Gastrocnemius medialis (tissue), 4 donors: ENCODE measurements around the gene EHD4. TPM values are rescaled to one million over a fixed set of nuclear protein-coding genes. Genes with fewer than 3 reads are reported as not detected.

Source experiments
- ATAC-seq, 2 donors: fragments of 150-250 bp; one replicate each; pipeline ENCODE4 v1.9.1; 2016
- DNase-seq, 2 donors: peaks; one replicate each; pipeline ENCODE4 v3.0.0-alpha.2; 2019
- H3K27ac ChIP-seq, 4 donors: fragments of 200-600 bp; sonication (generic); 1 replicate in 1 of 4; 2 replicates in 3 of 4; pipeline ENCODE4 v1.5.1; 2016 to 2018; ENCODE audit warnings: mild to moderate bottlenecking in 2 of 4, moderate library complexity in 1 of 4
- H3K27me3 ChIP-seq, 3 donors: fragments of 200-600 bp; sonication (generic) in 2 of 3; 1 replicate in 1 of 3; 2 replicates in 2 of 3; pipeline versions ENCODE4 v1.5.1 to v1.6.0; 2016 to 2019; ENCODE audit warnings: mild to moderate bottlenecking in 1 of 3, moderate library complexity in 1 of 3
- H3K36me3 ChIP-seq, 2 donors: fragments of 200-600 bp; sonication (generic) in 1 of 2; one replicate each; pipeline ENCODE4 v1.5.1; 2017 to 2018
- H3K4me1 ChIP-seq, 2 donors: fragments of 200-600 bp; sonication (generic) in 1 of 2; one replicate each; pipeline ENCODE4 v1.5.1; 2016 to 2017; ENCODE audit warnings: mild to moderate bottlenecking in 2 of 2
- H3K4me3 ChIP-seq, 4 donors: fragments of 200-600 bp; sonication (generic) in 3 of 4; 1 replicate in 1 of 4; 2 replicates in 3 of 4; pipeline ENCODE4 v1.5.1; 2016 to 2019; ENCODE audit warnings: mild to moderate bottlenecking in 2 of 4
- H3K9me3 ChIP-seq, 3 donors: fragments of 200-600 bp; sonication (generic) in 2 of 3; 1 replicate in 1 of 3; 2 replicates in 2 of 3; pipeline ENCODE4 v1.5.1; 2016 to 2019
- POLR2A ChIP-seq, 2 donors: fragments of 450-650 bp; IDR thresholded peaks; one replicate each; pipeline ENCODE4 v1.6.1; 2017; ENCODE audit warnings: antibody characterized with exemption in 2 of 2, mild to moderate bottlenecking in 2 of 2, moderate library complexity in 2 of 2
- in situ Hi-C, 4 donors: fragments of 200-750 bp; cut with MboI; loops; one replicate each; pipeline versions ENCODE4 v1.15.0 to v1.8.0; 2017; ENCODE audit warnings: low sequenced_read_pairs in 4 of 4
- intact Hi-C: fragments of 100-400 bp; cut with DNase I; formaldehyde crosslinking; loops from one replicate; pipeline ENCODE4 v1.15.1; 2023; ENCODE audit warnings: low total_unique reads
- total RNA-seq, 4 donors: library from RNA; depleted of rRNA; stranded (reverse); fragments of >200 nt; gene quantifications; one replicate each; pipeline versions ENCODE4 v1.1.0 to v1.2.3, GENCODE V29; 2016
- TF ChIP-seq, protein P1 (sequence below), 5 experiments: fragments of 450-650 bp in 3 of 5; fragments of 200-600 bp in 2 of 5; sonication (generic) in 2 of 5; IDR thresholded peaks in 4 of 5; conservative IDR thresholded peaks in 1 of 5; 1 replicate in 4 of 5; 2 replicates in 1 of 5; pipeline ENCODE4 v1.5.1; 2016 to 2019; ENCODE audit warnings: antibody characterized with exemption in 5 of 5, mild to moderate bottlenecking in 3 of 5, moderate library complexity in 3 of 5

The EHD4 gene
- total RNA-seq, 4 donors from 2014 or later = 3.8 to 7.1 (median 4.3) TPM

DNA sequence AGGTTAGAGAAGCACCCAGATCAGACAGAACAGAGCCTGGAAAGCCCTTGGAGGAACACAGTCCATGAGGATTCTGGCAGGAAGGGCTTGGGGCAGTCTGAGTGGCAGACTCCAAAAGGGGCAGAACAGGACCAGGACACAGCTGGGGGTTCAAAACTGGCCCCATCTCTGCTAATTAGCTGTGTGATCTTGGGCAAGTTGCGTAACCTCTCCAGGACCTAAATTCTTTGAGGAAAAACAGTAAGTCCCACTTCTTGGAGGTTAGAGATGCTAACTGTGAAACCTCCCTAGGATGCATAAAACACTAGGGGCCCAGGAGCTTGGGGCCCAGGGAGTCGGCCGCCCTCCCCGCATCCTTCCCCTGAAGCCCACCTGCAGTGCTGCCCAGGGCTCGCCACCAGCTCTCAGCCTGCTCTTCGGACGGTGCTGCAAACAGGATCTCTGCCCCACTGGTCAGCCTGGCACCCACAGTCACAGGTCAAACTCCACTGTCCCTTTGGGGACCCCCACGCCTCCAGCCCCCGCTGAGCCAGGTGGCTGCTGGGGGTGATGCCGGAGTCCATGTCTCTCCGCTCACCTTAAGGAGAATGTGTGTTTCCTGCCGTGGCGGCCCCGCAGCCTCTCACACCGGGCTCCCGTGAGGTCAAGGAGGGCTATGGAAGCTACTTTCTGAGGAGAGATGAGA is 121.7 kb downstream of the EHD4 start:
- H3K27me3 ChIP-seq = peaks cover 10 to 14% (median 11%) of the 10 kb centered on the region in 3 donors
- no peaks in the 10 kb centered on the region for H3K9me3 ChIP-seq
- H3K4me1 ChIP-seq = no peaks in the 10 kb centered on the region
- no peak overlapping the region for H3K27ac ChIP-seq
- peaks cover 0 to 28% of the 10 kb centered on the region in 2 donors for H3K36me3 ChIP-seq
- DNase-seq (no peak), ATAC-seq (no peak)
- no peak overlapping the region for H3K4me3 ChIP-seq
- TF ChIP-seq, protein P1, sequence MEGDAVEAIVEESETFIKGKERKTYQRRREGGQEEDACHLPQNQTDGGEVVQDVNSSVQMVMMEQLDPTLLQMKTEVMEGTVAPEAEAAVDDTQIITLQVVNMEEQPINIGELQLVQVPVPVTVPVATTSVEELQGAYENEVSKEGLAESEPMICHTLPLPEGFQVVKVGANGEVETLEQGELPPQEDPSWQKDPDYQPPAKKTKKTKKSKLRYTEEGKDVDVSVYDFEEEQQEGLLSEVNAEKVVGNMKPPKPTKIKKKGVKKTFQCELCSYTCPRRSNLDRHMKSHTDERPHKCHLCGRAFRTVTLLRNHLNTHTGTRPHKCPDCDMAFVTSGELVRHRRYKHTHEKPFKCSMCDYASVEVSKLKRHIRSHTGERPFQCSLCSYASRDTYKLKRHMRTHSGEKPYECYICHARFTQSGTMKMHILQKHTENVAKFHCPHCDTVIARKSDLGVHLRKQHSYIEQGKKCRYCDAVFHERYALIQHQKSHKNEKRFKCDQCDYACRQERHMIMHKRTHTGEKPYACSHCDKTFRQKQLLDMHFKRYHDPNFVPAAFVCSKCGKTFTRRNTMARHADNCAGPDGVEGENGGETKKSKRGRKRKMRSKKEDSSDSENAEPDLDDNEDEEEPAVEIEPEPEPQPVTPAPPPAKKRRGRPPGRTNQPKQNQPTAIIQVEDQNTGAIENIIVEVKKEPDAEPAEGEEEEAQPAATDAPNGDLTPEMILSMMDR (IDR thresholded peaks at IDR 0.05 in 4 of 5, conservative IDR thresholded peaks at IDR 0.05 in 1 of 5) = no peak
- no peak for TF ChIP-seq POLR2A (IDR thresholded peaks at IDR 0.05)
- in situ Hi-C loops (no loop called here), intact Hi-C loops (no loop called here)

DNA sequence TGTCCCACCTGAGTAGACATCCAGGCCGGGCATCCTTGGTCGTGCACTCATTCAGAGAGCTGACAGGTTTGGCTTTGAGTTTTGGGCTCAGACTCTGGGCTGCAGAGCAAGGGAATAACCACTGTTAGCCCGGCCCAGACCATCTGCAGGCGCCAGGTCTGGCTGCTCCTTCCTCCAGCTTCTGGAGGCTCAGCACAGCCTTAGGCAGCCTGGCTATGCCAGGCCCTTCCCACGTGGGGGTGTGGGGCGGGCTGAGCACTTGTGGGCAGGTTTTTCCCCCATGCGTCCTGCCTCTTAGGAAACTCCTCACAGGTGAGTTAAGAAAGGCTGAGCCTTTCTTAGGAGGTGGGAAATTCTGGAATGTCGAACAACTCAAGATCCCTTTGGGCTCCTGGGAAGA is 122.5 kb downstream of the EHD4 start:
- DNase-seq (no peak), ATAC-seq (no peak)
- in situ Hi-C loops (no loop called here), intact Hi-C loops (no loop called here)
- Histone ChIP-seq H3K4me3 (no peak overlapping the region), H3K4me1 (no peaks in the 10 kb centered on the region), H3K36me3 (peaks cover 0 to 35% of the 10 kb centered on the region in 2 donors), H3K27ac (no peak overlapping the region), H3K9me3 (no peaks in the 10 kb centered on the region), H3K27me3 (peaks cover 5 to 14% (median 8%) of the 10 kb centered on the region in 3 donors)
- TF ChIP-seq, protein P1 (IDR thresholded peaks at IDR 0.05 in 4 of 5, conservative IDR thresholded peaks at IDR 0.05 in 1 of 5) = no peak

DNA sequence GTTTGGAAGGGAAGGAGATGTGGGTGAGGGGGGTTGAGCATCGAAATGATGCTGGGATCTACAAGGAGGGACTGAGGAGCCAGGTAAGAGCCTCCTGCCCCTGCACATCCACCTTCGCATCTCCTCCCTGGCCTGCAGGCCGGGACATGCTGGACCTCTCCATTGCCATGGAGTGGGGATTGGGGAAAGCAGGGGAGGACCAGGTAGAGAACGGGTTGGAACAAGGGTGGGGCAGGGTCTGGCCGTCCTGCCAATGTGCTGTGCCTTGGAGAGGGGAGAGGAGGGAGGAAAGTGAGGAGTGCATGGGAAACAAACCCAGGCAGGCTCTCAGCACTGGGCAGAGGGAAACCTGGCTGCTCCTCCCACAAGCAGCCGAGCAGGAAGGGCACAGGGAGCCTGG is 123.2 kb downstream of the EHD4 start:
- in situ Hi-C loops = no loop called here
- Histone ChIP-seq H3K4me3 (no peak overlapping the region), H3K9me3 (no peaks in the 10 kb centered on the region), H3K36me3 (peaks cover 0 to 37% of the 10 kb centered on the region in 2 donors), H3K4me1 (no peaks in the 10 kb centered on the region), H3K27me3 (peaks cover 5 to 14% (median 7%) of the 10 kb centered on the region in 3 donors), H3K27ac (no peak overlapping the region)
- ATAC-seq (no peak), DNase-seq (no peak)
- intact Hi-C loops = no loop called here
- TF ChIP-seq POLR2A (IDR thresholded peaks at IDR 0.05) = no peak
- TF ChIP-seq, protein P1 (IDR thresholded peaks at IDR 0.05 in 4 of 5, conservative IDR thresholded peaks at IDR 0.05 in 1 of 5) = no peak

DNA sequence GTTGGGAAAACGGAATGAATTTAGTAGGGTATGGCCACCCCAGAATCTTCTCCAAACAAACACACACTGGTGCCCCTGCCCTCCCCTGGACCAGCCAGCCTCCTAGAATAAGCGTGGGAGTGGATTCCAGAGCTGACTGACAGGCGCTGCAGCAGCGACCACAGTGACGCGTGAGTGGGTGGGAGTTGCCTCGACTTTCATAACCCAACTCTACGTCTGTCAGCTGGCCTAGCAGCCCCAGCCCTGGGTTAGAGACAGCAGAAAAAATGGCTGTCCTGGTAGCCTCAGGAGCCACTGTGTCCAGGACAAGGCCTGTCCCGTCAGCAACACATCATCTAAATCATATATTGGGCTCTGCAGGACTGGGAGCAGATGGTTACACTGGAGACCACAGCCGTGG is 123.7 kb downstream of the EHD4 start:
- no peak overlapping the region for H3K27ac ChIP-seq
- H3K4me1 ChIP-seq = no peaks in the 10 kb centered on the region
- ATAC-seq = no peak
- H3K4me3 ChIP-seq = no peak overlapping the region
- intact Hi-C loops = no loop called here
- in situ Hi-C loops = no loop called here
- DNase-seq = no peak
- no peak for TF ChIP-seq POLR2A (IDR thresholded peaks at IDR 0.05)
- TF ChIP-seq, protein P1 (IDR thresholded peaks at IDR 0.05 in 4 of 5, conservative IDR thresholded peaks at IDR 0.05 in 1 of 5) = no peak
- peaks cover 0 to 37% of the 10 kb centered on the region in 2 donors for H3K36me3 ChIP-seq
- peaks cover 5 to 11% (median 7%) of the 10 kb centered on the region in 3 donors for H3K27me3 ChIP-seq
- H3K9me3 ChIP-seq = no peaks in the 10 kb centered on the region
